GM18519 (cell line): Measurements from ENCODE around the gene BCAT1.

Experiments
- ATAC-seq: cut with Tn5 transposase; IDR thresholded peaks from one replicate; pipeline ENCODE4 v1.9.1; 2021; ENCODE audit warnings: mild to moderate bottlenecking, moderate library complexity; ENCODE audit not compliant: unreplicated experiment, low FRiP score

The BCAT1 gene

DNA sequence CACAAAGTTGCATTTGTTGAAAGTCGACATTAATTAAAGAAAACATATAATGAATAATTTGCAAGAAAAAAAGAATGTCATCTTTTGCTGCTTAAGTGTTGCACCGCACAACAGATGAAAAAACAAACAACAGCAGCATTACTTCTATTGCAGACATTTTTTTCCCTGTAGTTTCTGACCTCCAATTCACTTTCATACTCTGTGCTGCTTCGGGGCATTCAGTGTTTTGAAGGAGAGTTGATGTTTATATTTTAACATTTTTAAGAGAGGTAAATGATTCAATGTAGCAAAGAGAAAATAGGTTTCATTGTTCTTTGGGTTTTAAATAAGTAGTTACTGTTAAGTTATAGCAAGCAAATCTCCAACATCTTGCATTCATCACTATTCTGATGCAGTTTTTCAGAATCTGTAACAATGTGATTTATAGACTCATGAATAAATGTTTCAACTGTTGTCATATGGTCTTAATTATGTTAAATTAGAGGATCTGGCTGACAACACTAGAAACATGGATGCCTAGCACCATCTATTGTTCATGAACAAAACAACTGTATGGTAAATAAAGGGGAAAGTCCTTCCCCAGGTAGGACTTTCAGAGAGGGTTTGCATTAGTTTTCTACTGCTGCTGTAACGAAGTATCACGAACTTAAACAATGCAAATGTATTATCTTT lies 168.1 kb downstream of the BCAT1 start:
- no peak for ATAC-seq

DNA sequence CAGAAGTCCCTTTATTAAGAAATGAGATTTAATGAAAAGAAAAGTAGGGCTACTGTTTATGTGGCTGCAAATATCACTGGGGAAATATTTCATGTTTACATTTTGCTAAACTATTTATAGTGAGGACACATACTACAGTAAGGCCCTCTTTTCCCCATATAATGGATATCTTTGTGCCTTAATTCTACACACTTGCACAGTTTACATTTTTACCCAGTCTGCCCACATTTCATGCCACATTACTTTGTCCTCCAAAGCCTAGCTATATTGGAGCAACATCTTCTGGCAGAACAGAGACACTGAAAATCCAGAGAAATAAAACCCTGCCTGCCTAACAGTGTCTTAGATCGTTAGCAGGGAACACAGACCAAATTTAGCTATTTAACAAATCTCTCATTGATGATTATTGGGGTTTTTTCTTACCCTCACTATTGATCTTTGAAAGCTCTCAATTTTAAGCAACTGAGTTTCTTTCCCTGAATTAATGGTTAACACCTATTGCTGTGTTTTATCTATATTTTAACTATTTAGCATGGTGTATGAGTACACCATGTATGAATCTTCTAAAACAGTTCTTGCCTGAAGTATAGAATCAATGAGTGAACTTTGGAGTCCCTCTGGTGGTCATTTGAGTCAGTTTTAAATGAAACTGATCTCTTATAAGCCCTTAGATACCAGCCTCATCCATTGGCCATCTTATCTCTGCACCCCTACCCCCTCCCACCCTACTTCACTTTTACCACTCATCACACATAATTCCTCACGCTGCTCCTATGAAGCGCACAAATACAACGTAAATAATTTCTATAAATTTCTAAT lies 170.2 kb downstream of the BCAT1 start:
- ATAC-seq, result peak; percentile 82

DNA sequence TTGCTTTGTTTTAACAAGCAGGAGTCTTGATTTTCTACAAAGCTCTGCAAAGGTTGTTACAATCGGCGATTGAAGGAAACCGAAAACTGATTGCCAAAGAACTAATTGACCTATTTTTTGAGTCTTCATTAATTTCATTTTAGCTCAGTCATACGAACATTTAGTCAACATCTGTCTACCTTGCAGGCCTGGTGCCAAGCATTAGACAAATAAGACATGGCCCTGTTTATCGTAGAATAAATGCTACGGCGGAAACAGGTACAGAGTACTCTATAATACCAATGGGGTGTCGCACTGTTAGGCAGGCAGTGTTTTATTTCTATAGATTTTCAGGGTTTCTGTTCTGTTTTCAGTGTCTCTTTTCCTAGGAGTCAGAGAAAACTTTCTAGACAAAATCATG lies 171.5 kb downstream of the BCAT1 start:
- no peak for ATAC-seq

DNA sequence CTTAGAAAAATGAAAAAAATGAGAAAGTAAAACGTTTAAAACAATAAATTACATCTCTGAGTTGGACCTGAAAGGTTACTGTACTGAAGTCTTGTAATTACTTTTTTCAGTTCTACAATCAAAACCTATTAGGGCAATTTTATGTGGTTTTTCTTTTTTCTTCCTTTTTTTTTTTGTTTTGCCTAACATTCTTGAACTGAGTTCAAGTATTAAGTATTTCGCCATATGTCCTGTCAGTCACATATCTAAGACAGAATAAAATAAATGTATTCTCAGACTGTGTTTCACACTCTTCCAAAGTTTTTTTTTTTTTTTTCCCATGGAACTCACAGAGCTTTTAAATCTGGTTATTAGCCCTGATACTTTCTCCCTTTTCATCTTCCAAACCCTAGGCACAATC lies 172.0 kb downstream of the BCAT1 start:
- no peak for ATAC-seq

DNA sequence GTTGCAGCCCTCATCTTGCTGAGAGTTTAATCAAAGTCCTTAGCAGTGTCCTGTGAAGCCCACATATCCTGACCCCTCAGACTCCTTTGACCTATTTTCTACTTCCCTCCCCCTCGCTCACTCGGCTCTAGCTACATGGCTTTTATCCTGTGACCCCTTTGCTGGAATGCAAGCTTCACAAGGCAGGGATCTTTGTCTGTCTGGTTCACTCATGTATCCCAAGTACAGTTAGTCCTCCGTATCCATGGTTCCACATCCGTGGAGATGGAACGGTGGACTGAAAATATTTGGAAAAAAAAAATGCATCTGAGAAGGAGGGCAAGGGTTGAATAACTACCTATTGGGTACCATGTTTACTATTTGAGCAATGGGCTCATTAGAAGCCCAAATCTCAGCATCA lies 173.8 kb downstream of the BCAT1 start:
- ATAC-seq, result no peak

DNA sequence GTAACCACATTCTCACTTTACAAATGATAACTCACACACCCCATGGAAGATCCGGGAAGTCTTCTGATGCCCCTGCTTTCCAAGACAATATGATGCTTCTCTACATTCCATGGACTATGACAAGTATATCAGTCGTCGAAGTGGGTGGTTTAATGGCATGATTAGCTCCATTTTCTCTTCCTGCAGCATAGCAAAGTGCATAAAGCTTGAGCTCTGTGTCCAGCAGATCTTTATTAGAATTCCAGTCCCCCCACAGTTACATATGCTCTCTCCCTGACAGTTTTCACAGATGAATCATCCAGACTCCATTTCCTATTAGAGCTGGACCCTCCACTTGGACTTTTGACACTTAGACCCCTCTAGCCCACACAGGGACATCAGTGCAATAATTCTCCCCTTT lies 174.9 kb downstream of the BCAT1 start:
- no peak for ATAC-seq

DNA sequence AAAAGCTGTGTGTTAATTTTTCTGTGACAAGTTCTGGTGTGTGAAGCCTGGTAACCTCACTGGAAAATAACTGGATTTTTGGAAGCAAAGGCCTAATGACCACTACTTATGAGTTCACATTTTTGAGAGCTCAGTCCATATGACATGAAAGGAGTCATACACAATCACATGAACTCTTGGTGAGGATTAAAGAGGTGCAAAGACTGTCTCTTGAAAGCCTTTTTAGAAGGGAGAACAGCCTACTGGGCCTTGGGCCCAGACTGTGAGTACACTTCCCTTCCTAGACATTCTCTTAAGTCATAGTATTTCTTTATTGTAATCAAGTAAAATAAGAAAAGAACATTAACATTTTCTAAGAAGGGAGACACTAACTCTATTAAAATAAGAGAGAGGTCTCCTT lies 176.1 kb downstream of the BCAT1 start:
- no peak for ATAC-seq

DNA sequence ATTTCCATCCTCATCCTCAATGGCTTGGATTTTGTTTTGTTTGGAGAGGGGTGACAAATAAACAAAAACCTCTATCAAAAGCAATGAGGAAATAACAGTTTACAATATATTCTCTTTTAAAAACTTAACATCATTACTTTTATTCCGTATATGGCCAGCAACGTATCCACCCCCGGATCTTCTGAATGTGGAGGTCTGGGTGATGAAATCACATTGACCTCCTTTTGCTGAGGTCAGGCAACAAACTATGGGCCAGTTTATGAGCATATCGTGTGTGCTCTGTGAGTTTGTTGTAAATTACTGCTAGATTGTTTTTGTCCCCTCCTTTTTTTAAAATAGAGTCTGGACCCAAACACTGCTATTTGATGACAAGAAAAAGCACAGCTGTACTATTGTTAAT lies 178.1 kb downstream of the BCAT1 start:
- no peak for ATAC-seq

DNA sequence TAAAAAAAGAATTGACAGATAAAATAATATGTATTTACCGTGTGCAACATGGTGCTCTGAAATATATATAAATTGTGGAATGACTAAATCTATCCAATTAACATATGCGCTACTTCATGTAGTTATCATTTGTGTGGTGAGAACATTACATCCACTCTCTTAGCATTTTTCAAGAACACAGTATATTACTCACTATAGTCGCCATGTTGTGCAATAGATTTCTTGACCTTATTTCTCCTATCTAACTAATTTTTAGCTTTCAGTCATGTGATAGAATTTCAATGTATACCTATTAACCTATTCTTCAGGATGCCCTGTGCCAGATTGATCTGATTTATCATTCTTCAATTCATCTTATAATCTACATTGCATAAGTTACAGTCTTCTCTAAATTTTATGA lies 178.6 kb downstream of the BCAT1 start:
- ATAC-seq, result no peak

DNA sequence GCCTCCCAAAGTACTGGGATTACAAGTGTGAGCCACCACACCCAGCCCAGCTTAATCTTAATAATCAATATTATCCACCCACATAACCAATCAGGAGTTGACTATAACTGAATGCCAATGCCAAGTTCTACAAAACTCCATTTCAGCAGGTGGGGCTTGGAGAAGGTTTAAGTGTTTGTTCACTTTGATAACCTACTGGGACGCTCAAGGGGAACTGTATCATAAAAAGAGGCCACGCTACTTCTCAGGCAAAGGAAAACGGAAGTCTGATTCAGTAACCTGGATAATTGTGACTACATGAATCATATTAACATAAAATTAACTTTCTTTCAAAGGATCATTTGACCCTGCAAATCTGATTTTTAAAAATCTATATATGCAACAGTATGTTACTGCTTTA lies 179.2 kb downstream of the BCAT1 start:
- no peak for ATAC-seq

DNA sequence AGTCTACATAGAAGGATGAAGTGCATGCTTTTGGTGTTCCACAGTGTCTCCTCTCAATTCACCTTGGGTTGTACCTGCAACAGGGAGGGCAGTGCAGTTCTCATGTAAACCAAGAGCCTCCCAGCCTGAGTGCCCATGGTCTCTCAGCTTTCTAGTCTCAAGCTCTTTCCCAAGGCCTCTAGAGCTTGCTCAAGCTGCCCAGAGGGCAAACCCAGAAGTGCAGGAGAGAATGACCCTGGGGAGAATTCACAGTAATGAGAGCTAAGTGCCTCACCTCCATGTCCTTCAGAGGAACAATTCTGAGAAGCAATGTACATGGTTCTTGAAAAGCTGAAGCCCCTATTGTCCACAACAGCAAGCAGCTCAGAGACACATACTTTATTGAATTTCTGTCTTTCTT lies 180.5 kb downstream of the BCAT1 start:
- ATAC-seq, result no peak

DNA sequence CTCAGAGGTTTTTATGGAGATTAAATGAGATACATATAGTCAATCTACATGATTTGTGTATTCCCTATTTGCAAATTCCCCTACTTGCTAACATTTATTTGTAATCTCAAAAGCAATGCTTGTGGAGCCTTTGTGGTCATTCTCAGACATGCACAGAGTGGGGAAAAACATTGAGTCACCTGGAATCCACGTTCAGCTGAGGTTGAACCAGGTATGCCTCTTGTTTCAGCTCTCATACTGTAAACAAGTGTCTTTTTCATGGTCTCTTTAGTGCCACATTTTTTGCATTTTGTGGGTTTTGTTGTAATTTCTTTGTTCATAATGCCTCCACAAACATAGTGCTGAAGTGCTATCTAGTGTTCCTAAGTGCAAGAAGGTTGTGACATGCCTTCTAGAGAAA lies 181.9 kb downstream of the BCAT1 start:
- no peak for ATAC-seq

DNA sequence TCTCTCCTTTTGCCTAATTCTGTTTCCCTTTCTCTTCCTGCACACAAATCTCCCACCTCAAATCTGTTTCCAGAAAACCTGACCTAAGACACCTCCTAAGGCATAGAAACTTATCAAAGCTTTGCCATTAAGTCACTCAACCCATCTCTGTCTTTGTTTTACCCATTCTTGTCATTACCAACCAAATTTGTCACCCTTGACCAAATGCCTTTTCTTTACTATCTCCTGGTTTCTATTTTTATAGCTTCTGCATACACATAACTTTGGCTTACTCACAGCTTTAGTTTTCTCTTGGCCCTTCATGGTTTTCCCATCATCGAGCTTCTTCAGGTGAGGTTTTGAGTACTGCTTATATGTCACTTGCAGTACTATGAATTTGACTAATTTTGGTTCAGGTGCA lies 184.2 kb downstream of the BCAT1 start:
- ATAC-seq, result no peak

DNA sequence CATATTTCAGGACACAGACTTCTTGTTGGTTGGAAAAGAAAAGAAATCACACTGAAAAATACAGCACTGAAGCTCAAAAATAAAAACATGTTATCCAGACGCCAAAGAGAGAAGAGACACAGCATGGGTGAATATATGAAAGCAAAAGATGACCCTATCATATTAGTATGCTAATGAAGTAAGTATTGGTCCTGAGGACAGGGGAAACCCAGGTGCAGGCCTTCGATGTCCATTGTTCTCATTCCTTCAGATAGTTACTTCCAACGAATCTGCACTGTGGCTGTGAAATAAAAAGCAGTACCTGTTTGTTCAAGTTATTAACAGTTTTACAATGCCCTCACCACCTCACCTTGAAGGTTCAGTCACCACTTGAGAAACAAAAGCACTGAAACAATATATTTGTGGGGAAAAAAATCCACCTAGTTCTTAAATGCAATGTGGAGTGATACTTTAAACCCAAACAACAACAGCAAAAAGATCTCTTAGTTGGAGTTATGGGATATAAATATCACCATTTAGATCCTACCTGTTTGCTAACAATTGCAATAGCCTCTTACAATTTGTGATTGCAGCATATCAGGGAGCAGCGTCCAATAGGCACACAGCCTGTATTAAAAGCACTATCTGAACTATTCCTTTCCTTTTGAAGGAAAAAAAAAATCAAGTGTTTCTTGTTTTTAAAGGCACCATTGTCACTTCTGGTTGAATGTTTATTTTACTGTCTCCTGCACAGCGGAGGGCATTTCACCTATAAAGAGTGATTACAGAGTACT lies 188.1 kb downstream of the BCAT1 start:
- no peak for ATAC-seq

DNA sequence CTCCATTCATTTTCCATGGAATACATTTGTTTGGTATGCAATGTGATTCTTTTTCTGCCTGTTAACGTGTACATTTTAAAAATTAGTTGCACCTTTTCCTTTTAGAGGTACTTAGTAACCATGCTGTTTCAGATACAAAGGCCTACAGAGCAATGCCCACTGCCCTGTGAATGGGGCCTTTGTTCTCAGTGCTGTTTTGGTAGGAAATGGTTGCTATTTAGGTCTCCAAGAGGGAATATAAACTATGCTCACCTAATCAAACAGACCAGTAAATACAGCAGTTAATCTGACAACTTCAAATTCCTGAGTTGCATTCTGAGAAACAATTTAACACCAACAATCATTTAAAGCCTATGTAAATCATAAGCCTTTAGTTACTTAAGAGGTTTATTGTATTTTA lies 188.7 kb downstream of the BCAT1 start:
- ATAC-seq, result no peak
